SW480 (cell line): Measurements from ENCODE around the gene EPS8L3.
"Not testable (repeated sequence)": the region's sequence is repeated elsewhere in the genome, so short reads cannot be mapped to it uniquely, and the experiment has no call there.

Experiments
- DNase-seq: peaks from one replicate; pipeline ENCODE4 v3.0.0-alpha.2; 2016; ENCODE audit warnings: low spot score

EPS8L3 gene

DNA sequence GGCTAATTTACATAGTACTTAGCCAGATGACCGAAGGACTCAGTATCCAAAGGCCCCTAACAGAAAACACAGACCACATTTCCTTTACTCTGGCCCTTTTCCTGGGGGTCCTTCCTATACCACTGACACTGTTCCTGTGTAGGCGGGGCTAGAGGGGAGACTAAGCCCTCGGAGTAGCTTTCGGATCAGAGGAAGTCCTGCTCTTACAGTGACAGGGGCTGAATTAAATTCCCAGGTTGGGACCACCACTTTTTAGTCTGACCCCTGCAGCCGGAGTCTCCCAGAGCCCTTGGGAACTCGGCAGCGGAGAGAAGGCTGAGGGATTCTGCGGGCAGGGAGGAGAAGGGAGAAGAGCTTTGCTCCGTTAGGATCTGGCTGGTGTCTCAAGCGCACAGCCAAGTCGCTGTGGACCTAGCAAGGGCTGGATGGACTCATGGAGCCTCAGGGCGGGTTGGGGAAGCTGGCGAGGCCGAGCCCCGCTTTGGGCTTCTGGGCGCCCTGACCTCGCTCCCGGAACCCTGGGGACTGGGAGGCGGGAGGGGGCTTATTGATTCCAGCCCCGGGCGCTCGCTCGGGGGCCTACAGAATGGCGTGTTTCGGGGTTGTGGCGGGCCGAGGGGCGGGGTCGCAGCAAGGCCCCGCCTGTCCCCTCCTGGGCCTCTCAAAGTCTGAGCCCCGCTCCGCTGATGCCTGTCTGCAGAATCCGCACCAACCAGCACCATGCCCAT is 52.0 kb downstream of the EPS8L3 start, which contains the start of gene GSTM5:
GSTM5 (plus strand) TSS at position 659 of the 728 bp plus-strand sequence; CDS start at position 721, 62 bp downstream.
- not testable (repeated sequence) for DNase-seq

DNA sequence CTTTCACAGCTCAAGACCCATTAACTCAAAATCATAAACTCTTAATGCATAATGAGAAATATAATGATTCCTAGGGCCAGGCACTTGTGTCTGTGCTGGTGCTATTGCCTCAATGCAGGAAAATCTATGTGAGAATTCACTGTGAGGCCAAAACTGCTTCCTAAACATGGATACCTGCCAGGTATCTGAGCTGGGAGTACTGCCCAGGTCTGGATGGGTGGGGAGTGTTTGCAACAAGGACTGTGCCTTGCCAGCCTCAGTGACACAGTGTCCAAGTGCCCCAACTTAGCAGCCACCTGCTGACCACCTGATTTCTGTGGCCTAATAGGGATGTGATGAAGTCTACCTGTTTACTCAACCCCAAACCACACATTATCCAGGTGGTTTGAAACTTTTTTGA is 53.9 kb downstream of the EPS8L3 start:
- DNase-seq, result not testable (repeated sequence)

DNA sequence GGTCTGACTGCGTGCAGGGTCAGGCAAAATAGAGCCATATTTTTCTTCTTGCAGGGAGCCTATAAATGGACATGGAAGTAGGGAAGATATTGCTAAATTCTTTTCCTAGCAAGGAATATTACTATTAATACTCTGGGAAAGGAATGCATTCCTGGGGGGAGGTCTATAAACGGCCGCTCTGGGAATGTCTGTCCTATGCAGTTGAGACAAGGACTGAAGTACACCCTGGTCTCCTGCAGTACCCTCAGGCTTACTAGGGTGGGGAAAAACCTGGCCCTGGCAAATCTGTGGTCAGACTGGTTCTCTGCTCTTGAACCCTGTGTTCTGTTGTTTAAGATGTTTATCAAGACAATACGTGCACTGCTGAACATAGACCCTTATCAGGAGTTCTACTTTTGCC is 54.8 kb downstream of the EPS8L3 start:
- not testable (repeated sequence) for DNase-seq

DNA sequence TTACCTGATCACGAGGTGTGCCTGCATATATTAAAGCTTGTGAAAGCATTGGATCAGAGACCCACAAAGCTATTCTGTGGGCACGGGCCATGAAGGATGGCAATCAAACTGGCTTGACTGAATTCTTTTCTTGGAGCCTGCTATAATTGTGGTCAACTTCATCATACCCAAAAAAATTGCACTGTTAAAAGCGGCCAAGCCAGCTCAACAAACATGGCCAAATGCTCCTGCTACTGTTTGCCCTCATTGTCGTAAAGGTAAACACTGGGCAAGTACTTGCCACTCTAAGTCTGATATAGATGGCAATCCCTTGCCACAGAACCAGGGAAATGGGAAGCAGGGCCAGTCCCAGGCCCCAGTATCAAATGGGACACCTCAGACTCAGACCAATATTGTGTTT is 58.3 kb downstream of the EPS8L3 start:
- no peak for DNase-seq

DNA sequence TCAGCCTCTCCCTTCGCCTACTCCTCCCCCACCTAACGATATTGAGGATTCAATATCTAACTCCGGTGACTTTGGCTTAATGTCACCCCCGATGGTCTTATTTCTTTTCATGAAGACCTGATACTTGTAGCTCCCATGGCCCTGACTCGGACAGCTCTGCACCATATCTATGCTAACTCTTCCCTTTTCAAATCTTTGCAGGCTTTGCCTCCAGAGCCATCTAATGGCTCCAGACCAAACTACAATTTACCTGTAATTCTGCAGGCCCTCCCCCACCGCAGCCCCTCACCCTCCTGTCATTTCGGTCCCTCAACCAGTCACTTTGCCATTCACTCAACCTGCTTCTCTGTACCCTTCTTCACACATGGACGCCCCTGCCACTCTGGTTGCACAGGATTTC is 59.5 kb downstream of the EPS8L3 start:
- DNase-seq, result no peak

DNA sequence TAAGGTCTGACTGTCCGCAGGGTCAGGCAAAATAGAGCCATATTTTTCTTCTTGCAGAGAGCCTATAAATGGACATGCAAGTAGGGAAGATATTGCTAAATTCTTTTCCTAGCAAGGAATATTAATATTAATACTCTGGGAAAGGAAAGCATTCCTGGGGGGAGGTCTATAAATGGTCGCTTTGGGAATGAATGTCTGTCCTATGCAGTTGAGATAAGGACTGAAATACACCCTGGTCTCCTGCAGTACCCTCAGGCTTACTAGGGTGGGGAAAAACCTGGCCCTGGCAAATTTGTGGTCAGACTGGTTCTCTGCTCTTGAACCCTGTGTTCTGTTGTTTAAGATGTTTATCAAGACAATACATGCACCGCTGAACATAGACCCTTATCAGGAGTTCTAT is 60.8 kb downstream of the EPS8L3 start:
- DNase-seq, result not testable (repeated sequence)
